H9 (cell line): ENCODE data around the gene RNU7-1. TPM values are rescaled to one million over a fixed set of nuclear protein-coding genes. Genes with fewer than 3 reads are reported as not detected.

Experiments used
- DNase-seq: peaks from one replicate; pipeline ENCODE4 v3.0.0-alpha.2; 2017
- H2AFZ ChIP-seq: one replicate; pipeline ENCODE4 v1.6.1; 2013; ENCODE audit warnings: mild to moderate bottlenecking, low read length, control low read depth, moderate library complexity
- H2AK5ac ChIP-seq: 2 replicates; pipeline ENCODE4 v1.6.1; 2013; ENCODE audit warnings: low read length, control low read depth, mixed read lengths; ENCODE audit not compliant: insufficient read length
- H2BK120ac ChIP-seq: one replicate; pipeline ENCODE4 v1.6.1; 2013; ENCODE audit warnings: low read depth, mild to moderate bottlenecking, low read length, control low read depth, inconsistent platforms; ENCODE audit not compliant: poor library complexity, severe bottlenecking
- H2BK12ac ChIP-seq: 2 replicates; pipeline ENCODE4 v1.6.1; 2013; ENCODE audit warnings: low read length, control low read depth, mixed read lengths, low read depth; ENCODE audit not compliant: insufficient read length
- H2BK15ac ChIP-seq: 2 replicates; pipeline ENCODE4 v1.6.1; 2013; ENCODE audit warnings: low read depth, low read length, control low read depth
- H2BK20ac ChIP-seq: one replicate; pipeline ENCODE4 v1.6.1; 2013; ENCODE audit warnings: low read depth, mild to moderate bottlenecking, low read length, control low read depth, inconsistent platforms; ENCODE audit not compliant: poor library complexity, severe bottlenecking
- H2BK5ac ChIP-seq: 2 replicates; pipeline ENCODE4 v1.6.1; 2013; ENCODE audit warnings: low read length, control low read depth, mixed read lengths; ENCODE audit not compliant: insufficient read length
- H3K14ac ChIP-seq: 2 replicates; pipeline ENCODE4 v1.6.1; 2013; ENCODE audit warnings: low read length, control low read depth; ENCODE audit not compliant: insufficient read depth
- H3K18ac ChIP-seq: 2 replicates; pipeline ENCODE4 v1.6.1; 2013; ENCODE audit warnings: low read depth, mild to moderate bottlenecking, mixed read lengths, low read length, control low read depth; ENCODE audit not compliant: insufficient read length
- H3K23ac ChIP-seq: 2 replicates; pipeline ENCODE4 v1.6.1; 2013; ENCODE audit warnings: low read length, control low read depth, mixed read lengths, low read depth; ENCODE audit not compliant: insufficient read length
- H3K23me2 ChIP-seq: 2 replicates; pipeline ENCODE4 v1.6.1; 2013; ENCODE audit warnings: low read depth, mild to moderate bottlenecking, mixed read lengths, low read length, control low read depth; ENCODE audit not compliant: insufficient read length, poor library complexity, severe bottlenecking
- H3K27ac ChIP-seq: 2 replicates; pipeline ENCODE4 v1.5.1; 2013; ENCODE audit warnings: low read length, control low read depth, mixed read lengths, low read depth; ENCODE audit not compliant: insufficient read length
- H3K27me3 ChIP-seq: 2 replicates; pipeline ENCODE4 v1.6.1; 2013; ENCODE audit warnings: low read length, control low read depth, inconsistent platforms; ENCODE audit not compliant: insufficient read depth
- H3K4ac ChIP-seq: 2 replicates; pipeline ENCODE4 v1.6.1; 2013; ENCODE audit warnings: low read depth, mild to moderate bottlenecking, control low read depth, inconsistent platforms, low read length, moderate library complexity
- H3K4me1 ChIP-seq: 2 replicates; pipeline ENCODE4 v1.6.1; 2013; ENCODE audit warnings: low read length, control low read depth, inconsistent platforms; ENCODE audit not compliant: insufficient read depth
- H3K4me2 ChIP-seq: 2 replicates; pipeline ENCODE4 v1.6.1; 2013; ENCODE audit warnings: low read length, control low read depth, mixed read lengths; ENCODE audit not compliant: insufficient read length, insufficient read depth
- H3K56ac ChIP-seq: 2 replicates; pipeline ENCODE4 v1.6.1; 2013; ENCODE audit warnings: low read depth, mild to moderate bottlenecking, mixed read lengths, low read length, control low read depth; ENCODE audit not compliant: insufficient read length
- H3K79me1 ChIP-seq: 2 replicates; pipeline ENCODE4 v1.6.1; 2013; ENCODE audit warnings: low read depth, mild to moderate bottlenecking, moderate library complexity, low read length, control low read depth, inconsistent platforms; ENCODE audit not compliant: insufficient read depth, poor library complexity, severe bottlenecking
- H3K79me2 ChIP-seq: 2 replicates; pipeline ENCODE4 v1.6.1; 2013; ENCODE audit warnings: low read length, control low read depth, inconsistent platforms; ENCODE audit not compliant: insufficient read depth
- H3K9ac ChIP-seq: 2 replicates; pipeline ENCODE4 v1.6.1; 2013; ENCODE audit warnings: low read length, control low read depth, mixed read lengths; ENCODE audit not compliant: insufficient read length; ENCODE audit errors: extremely low read depth
- H3K9me3 ChIP-seq: one replicate; pipeline ENCODE4 v1.6.1; 2013; ENCODE audit warnings: low read depth, low read length, inconsistent platforms; ENCODE audit not compliant: control insufficient read depth
- H3T11ph ChIP-seq: one replicate; pipeline ENCODE4 v1.6.1; 2013; ENCODE audit warnings: mild to moderate bottlenecking, low read length, control low read depth, inconsistent platforms
- H4K20me1 ChIP-seq: one replicate; pipeline ENCODE4 v1.6.1; 2013; ENCODE audit not compliant: control insufficient read depth, insufficient read length, insufficient read depth
- H4K5ac ChIP-seq: 2 replicates; pipeline ENCODE4 v1.6.1; 2013; ENCODE audit warnings: low read depth, mild to moderate bottlenecking, mixed read lengths, low read length, control low read depth; ENCODE audit not compliant: insufficient read length
- H4K8ac ChIP-seq: replicated peaks from 2 replicates; pipeline ENCODE4 v1.6.1; 2013; ENCODE audit warnings: low read length, control low read depth, mixed read lengths, low read depth; ENCODE audit not compliant: insufficient read length
- H4K91ac ChIP-seq: 2 replicates; pipeline ENCODE4 v1.6.1; 2013; ENCODE audit warnings: low read depth, mild to moderate bottlenecking, moderate library complexity, mixed read lengths, low read length, control low read depth; ENCODE audit not compliant: insufficient read length
- H3K27ac Mint-ChIP-seq, 3 experiments: 2 replicates in 2 of 3; 3 replicates in 1 of 3; pipeline ENCODE4 v1.8.0; 2020 to 2021; ENCODE audit warnings: mixed read lengths in 3 of 3, mild to moderate bottlenecking in 1 of 3, moderate library complexity in 1 of 3
- H3K27me3 Mint-ChIP-seq: 2 replicates; pipeline ENCODE4 v1.8.0; 2021; ENCODE audit warnings: low read depth, mild to moderate bottlenecking, moderate library complexity, mixed read lengths
- H3K36me3 Mint-ChIP-seq, 3 experiments: 2 replicates in 2 of 3; 3 replicates in 1 of 3; pipeline ENCODE4 v1.8.0; 2020 to 2021; ENCODE audit warnings: low read depth in 3 of 3, mixed read lengths in 3 of 3; ENCODE audit not compliant: insufficient read depth in 1 of 3
- H3K4me1 Mint-ChIP-seq, 2 experiments: 2 replicates each; pipeline ENCODE4 v1.8.0; 2020; ENCODE audit warnings: mixed read lengths in 2 of 2
- H3K4me3 Mint-ChIP-seq, 2 experiments: 2 replicates in 1 of 2; 3 replicates in 1 of 2; pipeline ENCODE4 v1.8.0; 2020 to 2021; ENCODE audit warnings: mild to moderate bottlenecking in 2 of 2, mixed read lengths in 2 of 2, moderate library complexity in 1 of 2
- H3K9me3 Mint-ChIP-seq, 2 experiments: 2 replicates in 1 of 2; 3 replicates in 1 of 2; pipeline ENCODE4 v1.8.0; 2020; ENCODE audit warnings: mild to moderate bottlenecking in 2 of 2, mixed read lengths in 2 of 2, moderate library complexity in 1 of 2
- WGBS: extraction: QIAGEN DNeasy Blood & Tissue Kit; methylation state at CpG from one replicate; pipeline ENCODE4 v1.1.7; 2013; ENCODE audit warnings: missing lambda C conversion rate, low lambda C conversion rate, mixed read lengths; ENCODE audit not compliant: insufficient read length; ENCODE audit errors: extremely low coverage; 5-methylcytosine and 5-hydroxymethylcytosine counted together
- total RNA-seq: library from RNA; stranded (reverse); gene quantifications from 2 replicates; pipeline ENCODE4 v1.2.1, GENCODE V29; 2021
- TF ChIP-seq, protein P1 (sequence below): fragments of 200-600 bp; sonication (generic); conservative IDR thresholded peaks from 3 replicates; pipeline ENCODE4 v1.8.0; 2021; ENCODE audit warnings: antibody characterized with exemption, mild to moderate bottlenecking

The RNU7-1 gene
- total RNA-seq, 1 experiment from 2014 or later: not detected

DNA sequence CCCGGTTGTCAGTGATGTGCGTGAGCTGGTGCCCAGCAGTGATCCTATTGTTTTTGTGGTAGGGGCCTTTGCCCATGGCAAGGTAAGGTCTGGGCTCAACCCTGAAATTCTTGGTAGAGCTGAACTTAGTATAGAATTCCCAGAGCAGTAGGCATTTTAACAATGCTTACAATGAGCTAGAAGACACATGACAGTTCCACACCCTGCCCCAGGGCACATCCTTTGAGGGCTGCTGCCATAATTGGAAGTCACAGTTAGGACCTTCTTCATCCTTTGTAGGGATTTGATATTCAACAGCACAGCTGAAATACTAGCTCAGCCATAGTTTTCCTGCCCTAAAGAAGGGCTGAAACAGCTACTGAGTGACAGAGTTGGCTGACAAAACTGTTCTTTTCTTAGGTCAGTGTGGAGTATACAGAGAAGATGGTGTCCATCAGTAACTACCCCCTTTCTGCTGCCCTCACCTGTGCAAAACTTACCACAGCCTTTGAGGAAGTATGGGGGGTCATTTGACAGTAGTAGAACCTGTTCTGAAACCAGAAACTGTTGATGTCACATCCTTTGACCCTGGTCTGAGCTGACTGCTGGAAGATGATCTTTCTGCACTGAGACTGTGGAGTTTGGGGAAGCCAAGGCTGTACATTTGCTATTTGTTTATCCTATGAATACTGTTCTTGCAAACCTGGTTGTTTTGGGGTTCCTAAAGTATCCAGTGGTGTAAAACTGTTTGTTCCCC is 31.8 kb downstream of the RNU7-1 start:
- Mint-ChIP-seq H3K4me3 (no peak overlapping the region), H3K36me3 (peaks cover 26 to 79% (median 72%) of the 10 kb centered on the region in 3 experiments; a peak in 6 of 7 replicates), H3K27me3 (no peaks in the 10 kb centered on the region; the same call in 1 of the 2 replicates), H3K4me1 (peaks cover 7 to 15% of the 10 kb centered on the region in 2 experiments), H3K27ac (peak overlapping the region in 1 of 3 experiments; percentile 32; a peak in 1 of 7 replicates), H3K9me3 (no peaks in the 10 kb centered on the region; a peak in 1 of 5 replicates)
- Histone ChIP-seq H3K27me3 (no peaks in the 10 kb centered on the region), H2AFZ (no peak overlapping the region), H2BK5ac (no peak overlapping the region), H3K23ac (no peak overlapping the region), H4K20me1 (no peaks in the 10 kb centered on the region), H4K91ac (no peak overlapping the region), H3K4me2 (no peak overlapping the region), H3K56ac (no peak overlapping the region), H2BK12ac (no peak overlapping the region), H3K23me2 (no peaks in the 10 kb centered on the region), H3K4ac (no peak overlapping the region), H3T11ph (no peak overlapping the region), H2BK20ac (no peak overlapping the region), H4K5ac (no peak overlapping the region), H3K14ac (no peak overlapping the region), H2AK5ac (no peak overlapping the region), H2BK120ac (no peak overlapping the region), H3K9me3 (no peaks in the 10 kb centered on the region), H2BK15ac (no peak overlapping the region), H4K8ac (no peak overlapping the region), H3K18ac (no peak overlapping the region), H3K79me2 (peaks cover 5% of the 10 kb centered on the region; the same call in 1 of the 2 replicates), H3K27ac (no peak overlapping the region), H3K4me1 (no peaks in the 10 kb centered on the region), H3K79me1 (no peaks in the 10 kb centered on the region), H3K9ac (no peak overlapping the region)
- no CpG with 5 or more reads among the region's 2 CpGs for WGBS
- no peak for DNase-seq
- TF ChIP-seq, protein P1, sequence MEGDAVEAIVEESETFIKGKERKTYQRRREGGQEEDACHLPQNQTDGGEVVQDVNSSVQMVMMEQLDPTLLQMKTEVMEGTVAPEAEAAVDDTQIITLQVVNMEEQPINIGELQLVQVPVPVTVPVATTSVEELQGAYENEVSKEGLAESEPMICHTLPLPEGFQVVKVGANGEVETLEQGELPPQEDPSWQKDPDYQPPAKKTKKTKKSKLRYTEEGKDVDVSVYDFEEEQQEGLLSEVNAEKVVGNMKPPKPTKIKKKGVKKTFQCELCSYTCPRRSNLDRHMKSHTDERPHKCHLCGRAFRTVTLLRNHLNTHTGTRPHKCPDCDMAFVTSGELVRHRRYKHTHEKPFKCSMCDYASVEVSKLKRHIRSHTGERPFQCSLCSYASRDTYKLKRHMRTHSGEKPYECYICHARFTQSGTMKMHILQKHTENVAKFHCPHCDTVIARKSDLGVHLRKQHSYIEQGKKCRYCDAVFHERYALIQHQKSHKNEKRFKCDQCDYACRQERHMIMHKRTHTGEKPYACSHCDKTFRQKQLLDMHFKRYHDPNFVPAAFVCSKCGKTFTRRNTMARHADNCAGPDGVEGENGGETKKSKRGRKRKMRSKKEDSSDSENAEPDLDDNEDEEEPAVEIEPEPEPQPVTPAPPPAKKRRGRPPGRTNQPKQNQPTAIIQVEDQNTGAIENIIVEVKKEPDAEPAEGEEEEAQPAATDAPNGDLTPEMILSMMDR: no peak
